ENCODE measurements around the gene PRKCB. TPM values are rescaled to one million over a fixed set of nuclear protein-coding genes. Genes with fewer than 3 reads are reported as not detected.

Gene PRKCB
- total and polyA plus RNA-seq, 2 of the 8 experiments (the other 6 are each of a cell fraction or from before 2014, with no cell fraction given): 7.1 to 12.1 TPM

DNA sequence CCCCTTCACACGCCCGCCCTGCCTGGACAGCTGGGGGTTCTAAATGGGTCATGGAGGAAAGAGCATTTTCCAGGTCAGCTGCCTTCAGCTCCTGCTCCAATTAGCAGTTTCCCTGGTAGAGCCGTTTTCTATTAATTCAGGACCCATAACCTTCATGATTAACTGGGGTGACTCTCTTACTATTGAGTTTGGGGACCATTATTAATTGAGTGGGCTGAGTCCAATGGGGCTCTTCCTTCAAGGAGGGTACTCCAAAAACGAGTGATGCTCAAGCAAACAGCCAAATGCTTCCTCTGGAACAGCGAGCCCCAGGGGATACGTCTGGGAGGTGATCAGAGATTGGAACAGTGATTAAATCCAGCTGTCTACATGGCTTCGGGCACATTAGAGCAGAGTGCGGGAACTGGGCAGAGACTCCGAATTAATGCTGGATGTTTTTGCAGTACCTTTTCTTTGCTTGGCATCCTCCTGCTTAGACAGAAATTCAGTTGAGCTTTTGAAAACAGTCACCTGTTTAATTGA lies 352.3 kb downstream of the PRKCB start:
- Histone ChIP-seq H3K23ac (ENCODE audit: insufficient read length) (no peak overlapping the region), H3K4me3 (ENCODE audit: extremely low read depth in 1 of 4, insufficient read depth in 2 of 4, low read depth in 3 of 4, low read length in 4 of 4) (no peak overlapping the region), H3K27me3 (replicated peaks in 1 of 4; ENCODE audit: control insufficient read depth in 3 of 4, extremely low read depth in 1 of 4, insufficient read depth in 3 of 4, low read length in 3 of 4) (no peaks in the 10 kb centered on the region), H2BK120ac (replicated peaks; ENCODE audit: low read depth, low read length) (no peak overlapping the region), H3K4ac (replicated peaks; ENCODE audit: insufficient read length, low read depth, low read length) (no peak overlapping the region), H4K20me1 (replicated peaks in 1 of 2; ENCODE audit: control insufficient read depth in 1 of 2, insufficient read depth in 2 of 2, low read length in 2 of 2) (no peaks in the 10 kb centered on the region), H3K23me2 (ENCODE audit: low read depth, low read length) (no peaks in the 10 kb centered on the region), H4K8ac (ENCODE audit: extremely low read depth, insufficient read depth, low read length) (no peak overlapping the region), H2BK15ac (ENCODE audit: low read length) (no peak overlapping the region), H3K27ac (ENCODE audit: low read depth, low read length) (no peak overlapping the region), H4K5ac (ENCODE audit: insufficient read length, low read depth, low read length) (no peak overlapping the region), H2AK5ac (ENCODE audit: low read depth, low read length) (no peak overlapping the region), H3K18ac (ENCODE audit: extremely low read depth, low read length) (no peak overlapping the region), H2BK5ac (ENCODE audit: low read depth, low read length) (no peak overlapping the region), H2AFZ (ENCODE audit: low read length) (no peak overlapping the region), H2BK12ac (ENCODE audit: low read depth, low read length) (no peak overlapping the region), H3K4me2 (ENCODE audit: insufficient read depth in 1 of 2, low read depth in 2 of 2, low read length in 2 of 2) (no peak overlapping the region), H3K9ac (replicated peaks in 1 of 4; ENCODE audit: extremely low read depth in 1 of 4, low read depth in 3 of 4, low read length in 3 of 4) (no peak overlapping the region), H3K4me1 (replicated peaks in 1 of 4; ENCODE audit: control insufficient read depth in 3 of 4, insufficient read depth in 4 of 4, low read length in 3 of 4) (peaks cover 0 to 5% (median 2%) of the 10 kb centered on the region in 4 experiments; a peak in 3 of 7 replicates), H3K79me2 (ENCODE audit: control insufficient read depth in 1 of 2, insufficient read depth in 2 of 2, low read length in 2 of 2) (no peaks in the 10 kb centered on the region), H2BK20ac (ENCODE audit: low read length) (no peak overlapping the region), H3K9me3 (ENCODE audit: insufficient read depth in 2 of 2, low read depth in 1 of 2, low read length in 1 of 2) (no peaks in the 10 kb centered on the region), H3K56ac (replicated peaks; ENCODE audit: insufficient read length, low read depth, low read length) (no peak overlapping the region), H3K14ac (ENCODE audit: insufficient read length) (no peak overlapping the region), H3K79me1 (ENCODE audit: low read depth, low read length) (no peaks in the 10 kb centered on the region), H4K91ac (replicated peaks; ENCODE audit: insufficient read length, low read length) (no peak overlapping the region), H3K36me3 (ENCODE audit: control insufficient read depth in 2 of 4, insufficient read depth in 4 of 4, low read length in 3 of 4) (no peaks in the 10 kb centered on the region)
- ChIA-PET POLR2A (ENCODE audit: partially characterized antibody) (interaction anchor here (0.6 kb wide), 1 partner anchor 100 kb away, joined by 5 read pairs; no protein-coding TSS in a partner anchor), CTCF (ENCODE audit: partially characterized antibody) (interaction anchor here (0.5 to 2.2 kb wide), 3 partner anchors 16 to 580 kb away, joined by 3 to 10 read pairs (median 5); no protein-coding TSS in a partner anchor)
- DNase-seq (ENCODE audit: low read depth in 1 of 2, low spot score in 2 of 2) (no peak), FAIRE-seq (no peak)
- WGBS, 2 experiments (ENCODE audit: extremely low coverage in 1 of 2, insufficient coverage in 1 of 2, insufficient read length in 1 of 2, insufficient replicate concordance in 2 of 2, low coverage in 1 of 2, low lambda C conversion rate in 2 of 2, missing lambda C conversion rate in 1 of 2): 88% methylated on average over 9 of the region's 9 CpGs; no CpG with 5 or more reads in 1 of the 2 experiments
- TF ChIP-seq SAP30 (IDR thresholded peaks at IDR 0.05; ENCODE audit: insufficient read depth, insufficient replicate concordance, low read length) (no peak), RAD21 (IDR thresholded peaks at IDR 0.05 in 1 of 2, conservative IDR thresholded peaks at IDR 0.05 in 1 of 2; ENCODE audit: low read depth in 2 of 2, low read length in 2 of 2) (no peak), POLR2AphosphoS5 (IDR thresholded peaks at IDR 0.05; ENCODE audit: low read depth, low read length) (no peak), GABPA (IDR thresholded peaks at IDR 0.05; ENCODE audit: borderline replicate concordance, insufficient read depth, low read length) (no peak), SIN3A (conservative IDR thresholded peaks at IDR 0.05 in 1 of 2, IDR thresholded peaks at IDR 0.05 in 1 of 2; ENCODE audit: low read depth in 1 of 2, low read length in 2 of 2) (no peak), HDAC2 (IDR thresholded peaks at IDR 0.05; ENCODE audit: borderline replicate concordance in 1 of 2, low read depth in 2 of 2, low read length in 2 of 2) (no peak), PHF8 (conservative IDR thresholded peaks at IDR 0.05; ENCODE audit: low read depth, low read length) (no peak), KDM4A (IDR thresholded peaks at IDR 0.05; ENCODE audit: low read depth, low read length, severe bottlenecking) (no peak), TEAD4 (IDR thresholded peaks at IDR 0.05; ENCODE audit: low read depth, low read length) (no peak), NANOG (IDR thresholded peaks at IDR 0.05; ENCODE audit: insufficient read depth, low read depth, low read length, poor library complexity, severe bottlenecking) (no peak), SUZ12 (IDR thresholded peaks at IDR 0.05; ENCODE audit: low read length) (no peak)
